Right lobe of liver (tissue), 6 donors: ENCODE results near the gene AOX1. TPM values are rescaled to one million over a fixed set of nuclear protein-coding genes. Genes with fewer than 3 reads are reported as not detected.
"Not testable (repeated sequence)": the region's sequence is repeated elsewhere in the genome, so short reads cannot be mapped to it uniquely, and the experiment has no call there.

ENCODE experiments used
- ATAC-seq, 4 donors: fragments of 200-7000 bp; cut with Tn5 transposase; one replicate each; pipeline ENCODE4 v1.9.1; 2020; ENCODE audit warnings: mild to moderate bottlenecking in 4 of 4, moderate library complexity in 4 of 4
- DNase-seq, 3 donors: peaks; one replicate each; pipeline ENCODE4 v3.0.0-alpha.2; 2020
- H3K27ac ChIP-seq, 3 donors: fragments of 200-600 bp; one replicate each; pipeline ENCODE4 v1.8.0; 2022
- H3K27me3 ChIP-seq, 2 donors: fragments of 200-600 bp; one replicate each; pipeline ENCODE4 v1.8.0; 2022
- H3K36me3 ChIP-seq, 4 donors: fragments of 200-600 bp; sonication (generic) in 1 of 4; one replicate each; pipeline versions ENCODE4 v1.5.1 to v1.8.0; 2017 to 2022; ENCODE audit warnings: control low read depth in 1 of 4
- H3K4me1 ChIP-seq, 4 donors: fragments of 200-600 bp; sonication (generic) in 1 of 4; one replicate each; pipeline versions ENCODE4 v1.5.1 to v1.8.0; 2017 to 2022; ENCODE audit warnings: control low read depth in 1 of 4
- H3K4me3 ChIP-seq, 3 donors: fragments of 200-600 bp; one replicate each; pipeline ENCODE4 v1.8.0; 2022
- H3K9me3 ChIP-seq, 4 donors: fragments of 200-600 bp; sonication (generic) in 1 of 4; one replicate each; pipeline versions ENCODE4 v1.5.1 to v1.8.0; 2017 to 2022; ENCODE audit warnings: control low read depth in 1 of 4
- POLR2A ChIP-seq: fragments of 450-650 bp; IDR thresholded peaks from one replicate; pipeline ENCODE4 v1.6.1; 2017; ENCODE audit warnings: antibody characterized with exemption, mild to moderate bottlenecking
- WGBS: methylation state at CpG from one replicate; pipeline ENCODE4 v1.1.6; 2018; ENCODE audit warnings: low coverage, low lambda C conversion rate; ENCODE audit not compliant: insufficient coverage; ENCODE audit errors: missing lambda C conversion rate; 5-methylcytosine and 5-hydroxymethylcytosine counted together
- intact Hi-C, 2 donors: fragments of 100-400 bp; cut with DNase I; formaldehyde crosslinking; loops; one replicate each; pipeline versions ENCODE4 v1.11.2 to v1.14.1; 2022
- total RNA-seq, 6 experiments: library from RNA; depleted of rRNA in 2 of 6; stranded (reverse); fragments of >200 nt in 2 of 6; fragmentation: NEBNext Ultra II Directional in 3 of 6; extraction: Animal tissue kit (Norgen Biotek cat#: 25700) in 3 of 6; gene quantifications; one replicate each; pipeline versions ENCODE4 v1.1.0 to v1.2.4, GENCODE V29; 2016 to 2023
- TF ChIP-seq, protein P1 (sequence below), 4 donors: fragments of 200-600 bp in 3 of 4; fragments of 450-650 bp in 1 of 4; IDR thresholded peaks; one replicate each; pipeline versions ENCODE4 v1.5.1 to v1.8.0; 2016 to 2022; ENCODE audit warnings: antibody characterized with exemption in 4 of 4, mild to moderate bottlenecking in 2 of 4
- donor health status: DM: no; HTN: yes; CAD: no.
- donor health status: DM: no; HTN: no; CAD: no.
- donor health status: DM: no; HTN: no; CAD: no.
- donor health status: DM: no; HTN: yes; CAD: no.
- donor health status: DM: no; HTN: yes; CAD: no.

Gene AOX1
- total RNA-seq, 6 experiments from 2014 or later: 524 to 1,747 (median 931) TPM

DNA sequence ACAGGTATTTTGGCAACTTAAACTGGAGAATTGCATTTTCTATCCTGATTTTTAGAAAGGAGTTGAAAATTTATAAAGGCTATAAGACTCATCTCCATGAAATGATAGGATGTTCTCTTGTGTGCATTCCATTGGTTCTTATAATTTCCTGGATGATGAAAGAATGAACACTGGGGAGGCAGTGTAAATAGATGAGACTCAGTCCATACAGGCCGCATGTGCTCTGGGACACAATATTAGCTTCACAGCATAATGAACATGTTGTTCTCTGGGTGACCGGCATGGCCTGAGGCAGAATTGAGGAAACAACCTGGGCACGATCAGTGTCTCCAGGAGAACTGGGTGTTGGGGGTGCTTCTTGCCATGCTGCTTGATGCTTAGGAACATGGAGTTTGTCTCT, 38.8 kb downstream of the AOX1 start:
- TF ChIP-seq, protein P1, sequence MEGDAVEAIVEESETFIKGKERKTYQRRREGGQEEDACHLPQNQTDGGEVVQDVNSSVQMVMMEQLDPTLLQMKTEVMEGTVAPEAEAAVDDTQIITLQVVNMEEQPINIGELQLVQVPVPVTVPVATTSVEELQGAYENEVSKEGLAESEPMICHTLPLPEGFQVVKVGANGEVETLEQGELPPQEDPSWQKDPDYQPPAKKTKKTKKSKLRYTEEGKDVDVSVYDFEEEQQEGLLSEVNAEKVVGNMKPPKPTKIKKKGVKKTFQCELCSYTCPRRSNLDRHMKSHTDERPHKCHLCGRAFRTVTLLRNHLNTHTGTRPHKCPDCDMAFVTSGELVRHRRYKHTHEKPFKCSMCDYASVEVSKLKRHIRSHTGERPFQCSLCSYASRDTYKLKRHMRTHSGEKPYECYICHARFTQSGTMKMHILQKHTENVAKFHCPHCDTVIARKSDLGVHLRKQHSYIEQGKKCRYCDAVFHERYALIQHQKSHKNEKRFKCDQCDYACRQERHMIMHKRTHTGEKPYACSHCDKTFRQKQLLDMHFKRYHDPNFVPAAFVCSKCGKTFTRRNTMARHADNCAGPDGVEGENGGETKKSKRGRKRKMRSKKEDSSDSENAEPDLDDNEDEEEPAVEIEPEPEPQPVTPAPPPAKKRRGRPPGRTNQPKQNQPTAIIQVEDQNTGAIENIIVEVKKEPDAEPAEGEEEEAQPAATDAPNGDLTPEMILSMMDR (IDR thresholded peaks at IDR 0.05): no peak
- no peak for TF ChIP-seq POLR2A
- peaks cover 0 to 58% (median 18%) of the 10 kb centered on the region in 4 donors for H3K4me1 ChIP-seq
- ATAC-seq: peak; percentile 25 to 70 (median 44)

DNA sequence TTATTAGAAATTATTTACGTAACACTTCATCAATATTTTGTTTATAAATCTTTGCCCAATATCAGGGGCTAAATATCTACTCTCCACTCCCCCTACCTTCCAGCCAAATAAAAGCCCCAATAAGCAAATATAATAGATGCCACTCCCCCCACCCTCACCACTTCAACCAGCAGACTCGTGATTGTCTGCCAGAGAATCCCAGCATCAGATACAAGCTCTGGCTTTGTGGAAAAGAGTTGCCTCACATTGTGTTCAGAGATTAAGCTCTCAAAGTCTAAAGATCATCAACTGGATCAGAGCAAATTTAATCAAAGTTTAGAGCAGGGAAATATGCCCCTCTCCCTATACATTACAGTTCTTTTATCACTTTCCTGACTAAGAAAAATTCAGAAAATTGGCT, 39.5 kb downstream of the AOX1 start:
- Histone ChIP-seq H3K9me3 (no peaks in the 10 kb centered on the region), H3K27me3 (no peaks in the 10 kb centered on the region), H3K27ac (peak overlapping the region in 1 of 3 donors; percentile 41), H3K36me3 (peaks cover 0 to 95% (median 39%) of the 10 kb centered on the region in 4 donors), H3K4me3 (no peak overlapping the region), H3K4me1 (peaks cover 0 to 54% (median 18%) of the 10 kb centered on the region in 4 donors)
- DNase-seq (no peak), ATAC-seq (peak; percentile 50 to 68 (median 60))
- no peak for TF ChIP-seq POLR2A
- TF ChIP-seq, protein P1 (IDR thresholded peaks at IDR 0.05): no peak
- intact Hi-C loops: no loop called here
- 33% methylated on average over 2 of the region's 2 CpGs for WGBS

More for the DNA sequence above, 38.8 kb downstream of the AOX1 start:
- intact Hi-C loops: no loop called here
- Histone ChIP-seq H3K4me3 (no peak overlapping the region), H3K27me3 (no peaks in the 10 kb centered on the region), H3K36me3 (peaks cover 0 to 97% (median 39%) of the 10 kb centered on the region in 4 donors), H3K9me3 (no peaks in the 10 kb centered on the region), H3K27ac (no peak overlapping the region)
- DNase-seq: no peak
- WGBS: 3% methylated on average over 3 of the region's 3 CpGs

DNA sequence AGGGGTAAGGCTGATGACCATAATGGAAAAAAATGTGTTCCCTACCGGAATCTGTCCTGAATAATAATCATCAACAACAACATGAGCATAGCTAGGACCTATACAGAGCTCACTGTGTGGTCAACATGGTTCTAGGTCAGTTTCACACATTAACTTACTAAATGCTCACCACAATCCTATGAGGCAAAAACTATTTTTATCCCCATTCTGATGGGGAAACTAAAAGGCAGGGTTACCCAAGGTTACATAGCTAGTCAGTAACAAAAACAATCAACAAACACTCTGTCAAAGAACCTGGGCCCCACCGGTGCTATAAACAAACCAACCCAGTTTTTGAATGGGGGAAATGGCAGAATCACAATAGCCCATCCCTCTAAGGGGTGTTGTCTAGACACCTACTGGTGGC, 40.1 kb downstream of the AOX1 start:
- no peaks in the 10 kb centered on the region for H3K27me3 ChIP-seq
- no peak overlapping the region for H3K4me3 ChIP-seq
- WGBS: 52% methylated on average over 2 of the region's 2 CpGs
- TF ChIP-seq, protein P1 (IDR thresholded peaks at IDR 0.05): no peak
- no peak for TF ChIP-seq POLR2A
- peaks cover 0 to 47% (median 16%) of the 10 kb centered on the region in 4 donors for H3K4me1 ChIP-seq
- H3K9me3 ChIP-seq: no peaks in the 10 kb centered on the region
- intact Hi-C loops: no loop called here
- ATAC-seq (peak in 2 of 4 donors; percentile 3 to 8), DNase-seq (no peak)
- H3K27ac ChIP-seq: peak overlapping the region in 1 of 3 donors; percentile 41
- H3K36me3 ChIP-seq: peaks cover 0 to 89% (median 36%) of the 10 kb centered on the region in 4 donors

DNA sequence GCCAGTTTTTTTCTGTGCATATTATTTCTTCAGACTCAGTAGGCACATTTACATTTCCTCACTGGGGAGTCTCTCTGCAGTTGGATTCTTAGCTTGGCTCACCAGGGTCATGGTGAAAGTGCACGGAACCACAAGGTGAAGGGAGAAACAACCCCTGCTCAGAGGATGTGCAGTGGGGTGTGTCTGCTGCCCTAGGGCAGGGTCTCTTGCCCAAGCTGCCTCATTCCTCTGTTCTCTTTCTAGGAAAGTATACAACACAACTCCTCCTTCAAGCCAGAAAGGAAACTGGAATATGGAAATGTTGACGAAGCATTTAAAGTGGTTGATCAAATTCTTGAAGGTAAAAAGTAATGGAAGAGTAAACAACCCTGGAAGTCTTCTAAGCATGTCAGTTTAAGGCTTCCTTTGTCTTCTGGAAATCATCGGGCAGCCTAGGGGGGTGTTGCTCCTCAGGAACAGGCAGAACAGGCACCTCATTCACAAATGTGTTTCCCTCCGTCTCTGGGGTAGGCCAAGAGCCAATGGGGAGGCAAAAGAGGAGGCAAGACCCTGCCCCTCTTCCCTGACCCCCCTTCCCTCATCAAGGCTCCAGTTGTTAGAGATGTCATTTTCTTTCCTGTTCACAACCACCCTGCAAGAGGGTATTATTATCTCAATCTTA, 41.4 kb downstream of the AOX1 start:
- Histone ChIP-seq H3K36me3 (peaks cover 0 to 77% (median 30%) of the 10 kb centered on the region in 4 donors), H3K4me1 (peaks cover 0 to 36% (median 12%) of the 10 kb centered on the region in 4 donors), H3K4me3 (no peak overlapping the region), H3K27me3 (no peaks in the 10 kb centered on the region), H3K9me3 (no peaks in the 10 kb centered on the region), H3K27ac (no peak overlapping the region)
- DNase-seq (no peak), ATAC-seq (no peak)
- 69% methylated on average over 3 of the region's 4 CpGs for WGBS
- intact Hi-C loops: no loop called here
- TF ChIP-seq POLR2A: no peak
- TF ChIP-seq, protein P1 (IDR thresholded peaks at IDR 0.05): no peak

DNA sequence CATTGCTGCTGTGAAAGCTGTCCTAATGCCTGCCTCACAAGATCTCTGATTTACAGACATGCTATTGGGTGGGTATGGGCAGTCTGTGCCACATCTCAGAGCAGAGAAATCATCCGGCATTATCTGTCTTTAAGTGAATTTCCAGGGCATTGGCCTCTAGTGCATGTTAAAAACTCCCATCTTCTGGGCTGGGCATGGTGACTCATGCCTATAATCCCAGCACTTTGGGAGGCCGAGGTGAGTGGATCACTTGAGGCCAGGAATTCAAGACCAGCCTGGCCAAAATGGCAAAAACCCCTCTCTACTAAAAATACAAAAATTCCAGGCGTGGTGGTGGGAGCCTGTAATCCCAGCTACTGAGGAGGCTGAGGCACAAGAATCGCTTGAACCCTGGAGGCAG, 42.6 kb downstream of the AOX1 start:
- not testable (repeated sequence) for ATAC-seq
- WGBS: 83% methylated on average over 1 of the region's 4 CpGs

More for the DNA sequence above, 42.6 kb downstream of the AOX1 start:
- H3K4me3 ChIP-seq, H3K27ac ChIP-seq, H3K27me3 ChIP-seq, DNase-seq, intact Hi-C loops, H3K9me3 ChIP-seq: not testable (repeated sequence)
- Histone ChIP-seq H3K36me3 (peaks cover 0 to 70% (median 24%) of the 10 kb centered on the region in 4 donors), H3K4me1 (peaks cover 0 to 35% (median 7%) of the 10 kb centered on the region in 4 donors)
